D341Med (cell line): ENCODE data around the gene LPAR2.
"Not testable (repeated sequence)": the region's sequence is repeated elsewhere in the genome, so short reads cannot be mapped to it uniquely, and the experiment has no call there.

ENCODE experiments used
- DNase-seq: peaks from one replicate; pipeline ENCODE4 v3.0.0; 2012; ENCODE audit warnings: low spot score

Gene LPAR2

DNA sequence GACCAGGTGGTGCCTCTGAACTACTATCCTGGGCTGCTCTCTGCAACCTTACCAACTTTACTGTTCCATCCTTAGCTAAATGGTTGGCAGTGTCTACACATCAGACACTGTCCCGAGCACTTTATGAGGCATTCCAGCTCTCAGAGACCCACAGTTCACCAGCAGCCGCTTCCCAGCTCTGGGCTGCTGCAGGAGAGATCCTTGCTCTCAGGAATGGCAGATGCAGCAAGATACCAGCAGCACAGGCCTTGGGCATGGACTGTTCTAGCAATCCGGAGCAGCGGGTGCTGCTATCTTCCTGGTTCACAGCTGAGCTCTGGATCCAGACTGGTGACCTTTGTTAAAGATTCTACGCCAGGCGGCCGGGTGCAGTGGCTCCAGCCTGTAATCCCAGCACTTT, 3.3 kb upstream of the LPAR2 start:
- DNase-seq, result no peak

DNA sequence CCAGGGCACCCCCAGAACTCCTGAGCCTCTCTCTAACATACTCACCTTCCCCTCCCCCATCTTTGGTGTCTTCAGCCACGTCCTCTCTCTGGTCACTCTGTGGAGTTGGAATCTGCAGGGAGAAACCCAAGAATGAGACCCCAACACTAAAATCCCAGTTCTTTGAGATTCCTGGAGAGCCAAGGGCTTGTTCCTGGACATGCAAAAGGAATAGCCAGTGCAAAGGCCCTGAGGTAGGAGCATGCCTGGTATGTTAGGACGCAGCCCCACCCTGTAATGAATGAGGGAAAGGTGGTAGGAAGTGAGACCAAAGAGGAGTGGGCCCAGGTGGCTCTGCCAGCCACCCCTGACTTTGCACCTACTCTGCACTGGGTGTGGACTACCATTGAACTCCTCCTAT, 2.4 kb upstream of the LPAR2 start:
- DNase-seq, result no peak

DNA sequence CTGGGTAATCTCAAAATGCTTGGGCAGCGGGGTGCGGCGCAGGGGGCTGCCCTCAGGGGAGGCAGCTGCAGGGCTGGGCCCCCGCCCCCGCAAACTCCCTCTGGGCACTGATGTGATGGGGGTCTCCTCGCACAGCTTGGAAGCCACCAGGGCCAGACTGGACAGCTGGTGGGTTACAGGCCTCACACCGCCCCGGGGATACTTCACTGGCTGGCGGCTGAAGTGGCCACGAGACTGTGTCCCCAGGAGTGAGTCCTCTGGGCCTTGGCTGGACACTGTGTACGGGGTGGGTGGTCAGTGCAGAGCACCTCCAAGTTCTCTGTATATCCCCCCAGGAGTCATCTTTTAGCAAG, 2.0 kb upstream of the LPAR2 start:
- DNase-seq, result no peak

DNA sequence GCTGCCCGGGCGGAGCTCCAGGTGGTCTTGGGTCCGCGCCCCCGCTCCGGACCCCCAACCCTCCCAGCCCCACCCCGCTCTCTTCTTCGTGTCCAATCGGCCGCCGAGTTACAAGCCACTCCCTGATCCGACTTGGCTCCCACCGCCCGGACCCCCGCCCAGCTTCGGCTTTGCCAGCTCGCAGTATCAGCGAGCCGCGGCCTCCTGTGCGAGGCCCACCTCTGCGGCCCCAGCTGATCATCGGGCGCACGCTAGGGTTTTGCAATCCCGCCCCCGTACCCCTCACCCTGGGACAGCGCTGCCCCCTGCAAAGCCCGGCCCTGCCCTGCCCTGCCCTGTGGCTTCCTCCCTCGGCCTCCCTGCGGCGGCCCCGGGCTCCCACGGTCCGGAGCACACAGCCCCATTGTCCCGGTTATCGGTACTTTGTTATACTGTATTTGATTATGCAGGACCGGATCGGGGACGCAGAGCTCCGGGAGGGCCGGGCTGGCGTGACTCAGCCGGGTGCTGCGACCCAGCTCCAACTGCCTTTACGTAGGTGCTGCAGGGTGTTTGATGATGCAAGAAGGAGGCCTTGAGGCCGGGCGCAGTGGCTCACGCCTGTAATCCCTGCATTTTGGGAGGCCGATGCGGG, 598 bp upstream of the LPAR2 start:
- DNase-seq, result peak; percentile 73

DNA sequence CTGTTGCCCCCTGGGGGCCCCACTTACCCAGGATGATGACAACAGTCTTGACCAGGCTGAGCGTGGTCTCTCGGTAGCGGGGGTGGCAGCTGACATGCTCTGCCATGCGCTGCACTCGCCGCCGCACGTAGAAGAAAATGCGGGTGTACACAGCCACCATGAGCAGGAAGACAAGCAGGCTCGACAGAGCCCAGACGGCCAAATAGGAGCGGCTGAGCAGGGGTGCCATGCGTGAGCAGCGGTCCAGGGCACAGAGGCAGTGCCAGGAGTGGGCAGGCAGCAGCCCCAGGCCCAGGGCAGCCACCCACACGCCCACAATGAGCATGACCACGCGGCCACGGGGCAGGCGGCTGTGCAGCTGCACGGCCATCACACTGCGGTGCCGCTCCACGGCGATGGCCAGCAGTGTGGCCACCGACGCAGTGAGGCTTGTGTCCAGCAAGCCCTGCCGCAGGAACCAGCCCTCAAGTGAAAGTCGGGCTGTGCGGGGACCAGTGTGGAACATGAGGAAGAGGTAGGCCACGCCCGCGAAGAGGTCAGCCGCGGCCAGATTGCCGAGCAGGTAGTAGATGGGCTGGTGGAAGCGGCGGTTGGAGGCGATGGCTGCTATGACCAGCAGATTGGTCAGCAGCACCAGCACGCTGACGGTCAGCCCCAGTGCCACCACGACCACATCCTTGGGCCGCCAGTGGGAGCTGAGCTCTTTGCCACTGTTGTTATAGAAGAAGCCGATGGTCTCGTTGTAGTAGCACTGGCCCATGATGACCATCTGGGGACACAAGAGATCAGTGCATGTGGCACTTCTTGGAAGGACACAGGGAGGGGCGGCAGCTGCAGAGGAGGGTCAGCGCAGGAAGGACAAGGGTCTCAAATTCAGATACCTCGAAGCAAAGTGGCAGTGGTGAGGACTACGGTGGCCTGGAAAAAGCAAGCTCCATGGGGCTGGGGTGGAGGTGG, 1.2 kb downstream of the LPAR2 start:
- DNase-seq, result peak; percentile 32

DNA sequence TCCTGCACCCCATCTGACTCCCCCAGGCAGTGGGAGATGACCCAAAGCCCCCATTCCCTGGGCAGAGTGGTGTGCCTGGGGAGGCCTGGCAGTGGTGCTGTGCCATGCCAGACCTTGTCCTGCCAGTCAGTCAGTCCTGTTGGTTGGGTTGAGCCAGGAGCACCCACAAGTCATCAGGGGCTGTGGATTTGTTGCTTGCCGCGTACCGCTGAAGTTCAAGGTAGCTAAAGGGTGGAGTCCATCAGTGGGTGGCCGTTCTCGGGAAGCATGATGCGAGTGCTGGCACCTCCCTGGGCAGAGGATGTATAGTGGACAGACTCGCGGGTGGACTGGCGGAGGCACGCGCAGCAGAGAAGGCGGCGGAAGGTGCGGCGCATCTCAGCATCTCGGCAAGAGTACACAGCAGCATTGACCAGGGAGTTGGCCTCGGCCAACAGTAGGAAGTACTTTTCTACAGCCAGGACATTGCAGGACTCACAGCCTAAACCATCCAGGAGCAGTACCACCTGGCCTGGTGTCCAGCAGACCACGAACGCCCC, 3.9 kb downstream of the LPAR2 start:
- DNase-seq, result no peak

DNA sequence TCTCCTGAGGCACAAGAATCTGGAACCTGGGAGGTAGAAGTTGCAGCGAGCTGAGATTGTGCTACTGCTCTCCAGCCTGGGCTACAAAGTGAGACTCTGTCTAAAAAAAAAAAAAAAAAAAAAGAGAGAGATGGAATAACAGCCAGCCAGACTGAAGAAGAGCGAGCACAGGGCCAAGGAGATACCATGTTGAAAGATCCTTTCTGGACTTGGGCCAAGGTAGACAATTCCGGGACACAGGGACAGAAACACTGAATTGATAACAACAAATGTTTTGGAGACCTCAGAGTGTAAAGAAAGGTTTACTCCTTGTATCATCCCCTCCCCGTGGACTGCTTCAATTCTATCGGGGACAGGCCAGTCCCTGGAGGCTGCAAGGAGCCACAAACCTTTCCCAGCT, 4.6 kb downstream of the LPAR2 start:
- no peak for DNase-seq

DNA sequence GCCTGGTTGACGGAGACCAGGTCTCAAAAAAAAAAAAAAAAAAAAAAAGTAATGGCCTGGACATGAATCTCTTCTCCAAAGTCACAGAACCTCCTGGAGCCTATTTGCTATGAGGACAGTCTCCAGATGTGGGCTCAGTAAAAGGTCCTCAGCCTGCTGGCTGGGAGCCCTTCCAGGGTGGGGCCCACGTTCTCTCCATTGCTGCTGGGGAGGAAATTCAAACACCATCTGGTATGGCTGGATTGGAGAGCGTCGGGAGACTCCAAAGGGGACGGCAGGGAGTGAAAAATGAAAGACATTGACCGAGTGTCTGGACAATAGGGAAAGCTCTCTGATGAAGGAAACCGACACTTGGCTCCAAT, 8.2 kb downstream of the LPAR2 start:
- no peak for DNase-seq

DNA sequence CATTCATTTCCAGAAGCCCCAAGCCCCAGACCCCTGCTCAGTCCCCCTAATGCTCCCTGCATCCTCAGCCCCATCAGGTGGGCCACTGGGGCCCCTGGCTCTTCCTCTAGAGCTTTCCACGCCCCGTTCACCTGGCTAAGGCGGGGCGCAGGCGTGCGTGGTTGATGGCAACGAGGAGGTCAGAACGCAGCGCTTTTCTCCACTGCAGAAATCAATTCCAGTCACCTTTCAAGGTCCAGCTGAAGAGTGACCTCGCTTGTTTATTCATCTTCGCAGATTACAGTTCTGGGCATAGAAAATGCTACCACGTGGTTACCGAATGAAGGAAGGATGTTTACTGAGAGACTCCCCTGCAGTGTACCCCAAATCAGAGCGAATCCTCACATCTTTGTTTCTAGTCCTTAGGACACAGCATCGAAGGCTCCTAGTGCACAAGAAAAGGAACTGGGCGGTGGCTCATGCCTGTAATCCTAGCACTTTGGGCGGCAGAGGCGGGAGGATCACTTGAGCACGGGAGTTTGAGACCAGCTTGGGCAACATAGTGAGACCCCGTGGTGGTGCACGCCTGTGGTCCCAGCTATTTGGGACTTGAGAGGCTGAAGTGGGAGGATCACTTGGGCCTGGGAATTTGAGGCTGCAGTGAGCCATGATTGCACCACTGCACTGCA, 8.7 kb downstream of the LPAR2 start:
- no peak for DNase-seq

DNA sequence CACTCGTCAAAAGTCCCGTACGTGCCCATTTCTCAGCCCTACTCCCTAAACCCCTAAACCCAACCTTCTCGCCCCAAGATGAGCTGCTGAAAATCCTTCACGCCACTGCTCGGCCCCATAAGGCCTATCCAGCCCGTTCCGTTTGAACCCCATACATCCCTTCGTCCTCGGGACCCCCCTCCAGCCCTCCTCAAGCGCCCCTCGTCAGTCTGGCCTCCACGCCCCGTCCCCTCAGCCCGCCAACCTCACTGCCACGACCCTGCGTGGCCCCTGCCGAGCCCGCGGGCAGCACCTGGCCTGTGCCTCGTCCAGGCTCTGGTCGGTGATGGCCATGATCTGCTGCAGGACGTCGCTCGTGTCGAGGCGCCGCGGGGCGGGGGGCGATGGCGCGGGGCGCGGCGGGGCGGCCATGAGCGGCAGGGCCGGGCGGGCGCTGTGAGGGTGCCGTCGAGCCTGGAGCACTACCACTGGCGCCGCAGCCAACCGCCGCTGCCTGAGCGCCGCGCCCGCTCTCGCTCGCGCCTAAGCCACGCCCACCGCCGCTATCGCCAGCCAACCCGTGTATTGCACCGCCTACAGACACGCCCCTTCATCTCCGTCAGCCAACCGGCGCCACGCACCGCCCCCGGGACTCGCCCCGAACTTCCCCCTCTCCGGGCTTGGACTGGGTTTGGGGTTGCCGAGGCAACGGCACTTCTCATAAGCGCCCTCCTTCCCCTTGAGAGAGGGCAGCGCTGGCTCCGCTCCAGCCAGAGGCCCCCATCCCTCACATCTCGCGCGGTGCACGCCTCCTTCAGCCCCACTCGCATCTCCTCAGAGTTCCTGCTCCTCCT, 9.6 kb downstream of the LPAR2 start, which contains the start of gene PBX4:
Gene PBX4 (minus strand): TSS at position 469 of the 833 bp plus-strand sequence. CDS start 58 bp downstream, at position 411.
- peak; percentile 99 for DNase-seq

DNA sequence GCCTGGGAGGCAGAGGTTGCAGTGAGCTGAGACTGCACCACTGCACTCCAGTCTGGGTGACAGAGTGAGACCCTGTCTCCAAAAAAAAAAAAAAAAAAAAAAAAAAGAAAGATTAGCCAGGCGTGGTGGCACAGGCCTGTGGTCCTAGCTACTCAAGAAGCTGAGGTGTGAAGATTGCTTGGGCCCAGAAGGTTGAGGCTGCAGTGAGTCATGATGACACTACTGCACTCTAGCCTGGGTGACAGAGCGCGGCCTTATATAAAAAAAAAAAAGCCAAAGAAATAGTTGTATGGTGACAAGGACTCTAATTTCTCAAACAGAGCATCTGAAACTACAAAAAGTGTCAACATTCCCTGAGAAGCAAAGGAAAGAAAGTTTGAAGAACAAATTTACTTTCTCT, 12.9 kb downstream of the LPAR2 start:
- no peak for DNase-seq

DNA sequence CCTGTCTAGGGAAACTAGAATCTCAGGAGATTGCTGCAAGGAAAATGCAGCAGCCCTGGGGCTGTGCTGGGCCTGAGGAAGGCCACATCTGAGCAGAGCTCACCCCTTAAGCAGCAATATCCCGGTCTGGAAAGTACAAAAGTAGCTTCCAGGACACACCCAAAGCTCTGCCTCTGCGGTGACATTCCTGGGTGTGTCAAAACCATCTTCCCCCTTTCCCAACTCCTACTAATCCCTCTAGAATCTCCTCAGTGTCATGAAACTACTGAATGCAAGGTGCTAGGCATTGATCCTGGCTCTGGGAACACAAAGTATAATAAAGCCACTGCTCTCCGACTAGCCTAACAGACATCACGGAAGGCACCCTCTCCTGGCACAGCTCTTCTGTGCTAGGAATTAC, 14.5 kb downstream of the LPAR2 start:
- DNase-seq, result no peak

DNA sequence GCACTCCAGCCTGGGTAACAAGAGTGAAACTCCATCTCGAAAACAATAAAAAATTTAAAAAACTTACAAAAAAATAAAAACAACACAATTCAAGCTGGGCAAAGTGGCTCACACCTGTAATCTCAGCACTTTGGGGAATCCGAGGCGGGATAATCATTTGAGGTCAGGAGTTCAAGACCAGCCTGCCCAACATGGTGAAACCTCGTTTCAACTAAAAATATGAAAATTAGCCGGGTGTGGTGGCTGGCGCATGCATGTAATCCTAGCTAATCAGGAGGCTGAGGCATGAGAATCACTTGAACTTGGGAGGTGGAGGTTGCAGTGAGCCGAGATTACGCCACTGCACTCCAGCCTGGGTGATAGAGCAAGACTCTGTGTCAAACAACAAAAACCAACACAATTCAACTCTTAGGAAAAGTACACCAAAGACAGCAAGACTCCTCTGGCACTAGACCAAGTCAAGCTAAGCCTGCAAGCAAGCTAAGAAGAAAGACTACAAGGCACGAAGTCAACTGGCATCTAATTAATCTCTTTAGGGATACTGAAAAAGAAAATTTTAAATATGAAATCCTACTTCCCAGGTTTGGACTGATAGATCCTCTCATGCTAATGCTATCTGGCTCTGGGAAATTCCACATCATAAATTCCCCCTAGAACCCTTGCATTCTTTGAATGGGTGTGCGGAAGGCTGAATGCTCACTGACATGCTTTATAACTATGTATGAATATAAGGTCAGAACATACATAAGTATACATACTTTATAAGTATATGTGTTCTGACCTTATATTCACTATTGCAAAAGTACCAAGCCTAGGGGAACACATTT, 17.4 kb downstream of the LPAR2 start:
- no peak for DNase-seq

DNA sequence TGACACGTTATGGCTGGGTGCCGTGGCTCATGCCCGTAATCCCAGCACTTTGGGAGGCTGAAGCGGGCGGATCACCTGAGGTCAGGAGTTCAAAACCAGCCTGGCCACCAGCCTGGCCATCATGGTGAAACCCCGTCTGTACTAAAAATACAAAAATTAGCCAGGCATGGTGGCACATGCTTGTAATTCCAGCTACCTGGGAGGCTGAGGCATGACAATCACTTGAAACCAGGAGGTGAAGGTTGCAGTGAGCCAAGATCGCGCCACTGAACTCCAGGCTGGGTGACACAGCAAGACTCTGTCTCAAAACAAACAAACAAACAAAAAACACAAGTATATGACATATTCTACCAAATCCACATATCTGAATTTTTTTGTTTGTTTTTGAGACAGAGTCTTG, 21.3 kb downstream of the LPAR2 start:
- DNase-seq, result not testable (repeated sequence)

DNA sequence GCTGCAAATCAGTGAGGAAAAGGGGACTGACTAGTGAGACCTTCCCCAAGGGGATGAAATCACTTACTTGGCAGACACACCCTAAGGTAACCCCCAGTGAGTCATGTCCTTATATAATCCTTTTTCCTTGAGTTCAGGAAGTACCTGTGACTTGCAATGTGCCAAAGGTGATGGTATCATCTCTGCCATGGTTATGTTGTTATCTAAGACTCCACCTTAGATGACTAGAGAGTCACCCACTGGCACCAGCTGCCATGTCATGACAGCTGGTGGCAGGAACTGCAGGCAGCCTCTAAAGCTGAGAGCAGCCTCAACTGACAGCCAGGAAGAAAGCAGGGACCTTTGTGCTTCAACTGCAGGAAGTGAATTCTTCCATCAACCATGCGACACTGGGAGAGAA, 22.0 kb downstream of the LPAR2 start:
- DNase-seq, result no peak

DNA sequence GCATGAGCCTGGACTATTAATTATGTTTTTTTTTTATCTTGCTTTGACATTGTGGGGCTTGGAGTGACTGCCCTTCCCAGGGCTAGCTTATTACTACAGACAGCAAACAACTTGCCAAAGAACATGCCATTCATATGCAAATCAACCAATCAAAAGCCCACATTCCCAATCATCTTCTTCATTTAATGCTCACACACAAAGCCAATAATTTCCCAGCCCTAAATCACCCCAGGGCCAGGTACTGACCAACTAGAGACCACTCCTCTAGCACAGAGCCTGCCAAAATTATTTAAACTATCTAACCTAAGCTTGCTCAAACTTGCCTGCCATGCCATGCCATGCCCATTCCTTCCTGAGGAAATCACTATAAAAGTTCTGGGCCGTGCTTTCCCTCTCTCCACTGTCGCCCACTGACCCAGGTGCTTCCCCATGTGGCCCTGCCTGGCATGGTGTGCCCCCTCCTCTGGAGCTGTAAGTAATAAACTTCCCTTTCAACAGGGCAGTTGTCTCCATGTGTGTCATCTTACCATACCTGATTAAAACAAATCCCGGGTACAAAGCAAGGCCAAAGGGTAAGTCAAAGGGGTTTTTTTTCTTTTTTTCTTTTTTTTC, 25.2 kb downstream of the LPAR2 start:
- no peak for DNase-seq

DNA sequence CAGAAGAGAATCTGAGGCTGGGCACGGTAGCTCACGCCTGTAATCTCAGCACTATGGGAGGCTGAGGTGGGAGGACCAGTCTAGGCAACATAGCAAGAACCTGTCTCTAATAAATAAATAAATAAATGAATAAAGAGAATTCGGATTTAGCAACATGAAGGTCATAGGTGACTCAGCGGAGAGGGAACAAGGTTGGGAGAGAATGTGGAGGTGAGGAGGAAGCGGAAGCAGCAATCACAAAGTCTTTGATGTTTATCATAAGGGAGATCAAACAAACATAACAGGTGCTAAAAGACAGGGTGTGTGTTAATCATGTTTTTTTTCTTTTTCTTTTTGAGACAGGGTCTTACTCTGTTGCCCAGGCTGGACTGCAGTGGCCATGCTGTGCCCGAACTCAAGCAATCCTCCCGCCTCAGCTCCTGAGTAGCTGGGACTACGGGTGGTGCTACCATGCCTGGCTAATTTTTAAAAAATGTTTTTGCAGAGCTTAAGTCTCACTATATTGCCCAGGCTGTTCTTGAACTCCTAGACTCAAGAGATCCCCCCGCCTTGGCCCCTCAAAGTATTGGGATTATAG, 25.8 kb downstream of the LPAR2 start:
- DNase-seq, result no peak

DNA sequence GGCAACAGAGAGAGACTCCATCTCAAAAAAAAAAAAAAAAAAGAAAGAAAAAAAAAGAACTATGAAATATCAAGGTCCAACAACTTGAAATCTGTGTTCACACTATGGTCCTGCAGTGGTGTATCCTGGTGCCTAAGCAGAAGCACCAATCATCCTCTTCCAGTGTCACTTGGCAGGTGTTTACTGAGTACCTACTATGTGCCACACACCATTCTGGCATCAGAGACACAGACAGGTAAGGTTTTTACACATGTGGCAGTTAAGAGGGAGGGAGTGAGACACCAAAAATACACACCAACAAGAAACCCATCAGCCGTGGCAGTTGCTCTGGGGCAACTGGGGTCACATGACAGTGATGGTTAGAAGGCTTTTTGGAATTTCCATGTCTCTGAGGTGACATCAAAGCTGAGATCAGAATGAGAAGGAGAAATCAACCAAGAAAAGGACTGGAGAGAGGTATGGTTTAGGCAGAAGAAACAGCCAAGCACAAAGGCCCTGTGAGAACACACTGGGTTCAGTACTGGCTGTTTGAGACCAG, 27.2 kb downstream of the LPAR2 start:
- no peak for DNase-seq

DNA sequence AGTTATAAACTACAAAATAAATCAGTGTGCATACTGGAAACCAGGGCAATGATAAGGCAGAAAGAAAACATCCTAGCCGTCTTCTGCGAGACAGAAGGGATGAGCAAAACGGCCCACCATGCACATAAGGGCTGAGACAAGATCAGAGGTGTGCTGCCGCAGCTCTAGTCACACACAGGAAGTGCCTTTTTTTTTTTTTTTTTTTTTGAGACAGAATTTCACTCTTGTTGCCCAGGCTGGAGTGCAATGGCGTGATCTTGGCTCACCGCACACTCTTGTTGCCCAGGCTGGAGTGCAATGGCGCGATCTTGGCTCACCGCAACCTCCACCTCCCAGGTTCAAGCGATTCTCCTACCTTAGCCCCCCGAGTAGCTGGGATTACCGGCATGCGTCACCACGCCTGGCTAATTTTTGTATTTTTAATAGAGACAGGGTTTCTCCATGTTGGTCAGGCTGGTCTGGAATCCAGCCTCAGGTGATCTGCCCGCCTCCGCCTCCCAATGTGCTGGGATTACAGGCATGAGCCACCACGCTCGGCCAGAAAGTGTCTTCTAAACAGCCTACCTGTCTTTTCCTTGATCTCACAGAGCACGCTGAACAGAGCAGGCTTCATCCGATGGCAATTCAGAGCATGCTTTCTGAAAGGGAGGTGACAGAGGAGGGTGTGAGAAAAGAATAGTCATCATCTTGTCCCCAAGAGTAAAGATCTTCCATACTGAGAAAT, 29.1 kb downstream of the LPAR2 start:
- DNase-seq, result not testable (repeated sequence)
